ENCODE measurements around the gene BLACAT1. TPM values are rescaled to one million over a fixed set of nuclear protein-coding genes. Genes with fewer than 3 reads are reported as not detected.

BLACAT1 gene
- total RNA-seq, 1 experiment from 2014 or later, result 9.8 TPM

GRCh38 chr1:205430696-205431305 lies 25.0 kb downstream of the BLACAT1 start (continued):
- TF ChIP-seq ZNF219 (CRISPR knock-in tag; IDR thresholded peaks at IDR 0.05; ENCODE audit: borderline replicate concordance) (no peak), ZNF532 (CRISPR knock-in tag; IDR thresholded peaks at IDR 0.05; ENCODE audit: borderline replicate concordance) (no peak), ZBTB21 (CRISPR knock-in tag; IDR thresholded peaks at IDR 0.05; ENCODE audit: borderline replicate concordance) (no peak), CTCF (IDR thresholded peaks at IDR 0.05) (peak; percentile 81), MXD4 (CRISPR knock-in tag; IDR thresholded peaks at IDR 0.05; ENCODE audit: borderline replicate concordance) (no peak)

GRCh38 chr1:205429762-205430695 lies 25.8 kb downstream of the BLACAT1 start:
- TF ChIP-seq ZNF281 (CRISPR knock-in tag; IDR thresholded peaks at IDR 0.05) (no peak), ZSCAN18 (CRISPR knock-in tag; IDR thresholded peaks at IDR 0.05) (no peak), NR2C2 (CRISPR knock-in tag; IDR thresholded peaks at IDR 0.05) (no peak)
- no peak for DNase-seq (ENCODE audit: low spot score)
- CTCF ChIA-PET, result interaction anchor here (0.5 to 7.2 kb wide), 79 partner anchors 10 to 368 kb away, joined by 3 to 121 read pairs (median 4); partner anchors contain the start of genes BLACAT1, CDK18, KLHDC8A and LEMD1
- 0 out of 2 replicates have a peak, but pooled peaks have one; percentile 4 for ATAC-seq
- Mint-ChIP-seq H3K4me3 (peak overlapping the region; percentile 83), H3K36me3 (no peaks in the 10 kb centered on the region), H3K9me3 (no peaks in the 10 kb centered on the region), H3K27me3 (ENCODE audit: low read depth) (peaks cover 80% of the 10 kb centered on the region), H3K27ac (no peak overlapping the region), H3K4me1 (peaks cover 36% of the 10 kb centered on the region)
- POLR2A ChIA-PET, result interaction anchor here (1.0 to 1.8 kb wide), 3 partner anchors 12 to 18 kb away, joined by 4 to 9 read pairs (median 5); no protein-coding TSS in a partner anchor

All from WTC11 (cell line).